Placental epithelial cell (primary cell): ENCODE data around the gene DHX35. TPM values are rescaled to one million over a fixed set of nuclear protein-coding genes. Genes with fewer than 3 reads are reported as not detected.

Experiments used
- small RNA-seq: library from RNA; depleted of rRNA; stranded (forward); fragments of <200 nt; gene quantifications from one replicate; pipeline ENCODE3, GENCODE V24; 2012
- total RNA-seq: library from RNA; depleted of rRNA; stranded (reverse); fragments of >200 nt; gene quantifications from 2 replicates; pipeline ENCODE4 v1.2.3, GENCODE V29; 2012

The DHX35 gene, protein sequence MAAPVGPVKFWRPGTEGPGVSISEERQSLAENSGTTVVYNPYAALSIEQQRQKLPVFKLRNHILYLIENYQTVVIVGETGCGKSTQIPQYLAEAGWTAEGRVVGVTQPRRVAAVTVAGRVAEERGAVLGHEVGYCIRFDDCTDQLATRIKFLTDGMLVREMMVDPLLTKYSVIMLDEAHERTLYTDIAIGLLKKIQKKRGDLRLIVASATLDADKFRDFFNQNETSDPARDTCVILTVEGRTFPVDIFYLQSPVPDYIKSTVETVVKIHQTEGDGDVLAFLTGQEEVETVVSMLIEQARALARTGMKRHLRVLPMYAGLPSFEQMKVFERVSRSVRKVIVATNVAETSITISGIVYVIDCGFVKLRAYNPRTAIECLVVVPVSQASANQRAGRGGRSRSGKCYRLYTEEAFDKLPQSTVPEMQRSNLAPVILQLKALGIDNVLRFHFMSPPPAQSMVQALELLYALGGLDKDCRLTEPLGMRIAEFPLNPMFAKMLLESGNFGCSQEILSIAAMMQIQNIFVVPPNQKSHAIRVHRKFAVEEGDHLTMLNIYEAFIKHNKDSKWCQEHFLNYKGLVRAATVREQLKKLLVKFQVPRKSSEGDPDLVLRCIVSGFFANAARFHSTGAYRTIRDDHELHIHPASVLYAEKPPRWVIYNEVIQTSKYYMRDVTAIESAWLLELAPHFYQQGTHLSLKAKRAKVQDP
- total RNA-seq = 4.7 and 7.9 TPM in 2 replicates

GRCh38 chr20:38962044-38962927 lies at the start of gene DHX35:
TSS of gene DHX35 (plus strand) at chr20:38962344. CDS start at chr20:38962368, 24 bp downstream.

DNA sequence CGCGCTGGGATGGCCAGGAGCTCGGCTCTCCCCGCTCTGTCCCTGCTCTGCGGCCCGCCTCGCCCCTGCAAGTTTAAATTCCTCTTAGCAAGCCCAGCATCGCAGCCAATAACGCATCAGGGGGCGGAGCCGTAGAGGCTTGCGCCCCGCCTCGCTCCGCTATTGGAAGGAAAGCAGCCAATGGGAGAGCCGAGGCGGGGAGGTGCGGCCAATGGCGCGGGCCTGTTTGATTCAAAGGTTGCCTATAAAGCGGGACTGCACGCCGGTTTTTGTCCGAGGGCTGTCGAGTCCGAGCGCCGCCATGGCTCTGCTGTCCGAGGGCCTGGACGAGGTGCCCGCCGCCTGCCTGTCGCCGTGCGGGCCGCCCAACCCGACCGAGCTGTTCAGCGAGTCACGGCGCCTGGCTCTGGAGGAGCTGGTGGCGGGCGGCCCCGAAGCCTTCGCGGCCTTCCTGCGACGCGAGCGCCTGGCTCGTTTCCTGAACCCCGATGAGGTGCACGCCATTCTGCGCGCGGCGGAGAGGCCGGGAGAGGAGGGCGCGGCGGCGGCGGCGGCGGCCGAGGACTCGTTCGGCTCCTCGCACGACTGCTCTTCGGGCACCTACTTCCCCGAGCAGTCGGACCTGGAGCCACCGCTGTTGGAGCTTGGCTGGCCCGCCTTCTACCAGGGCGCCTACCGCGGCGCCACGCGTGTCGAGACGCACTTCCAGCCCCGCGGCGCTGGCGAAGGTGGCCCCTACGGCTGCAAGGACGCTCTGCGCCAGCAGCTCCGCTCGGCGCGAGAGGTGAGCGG lies 35.8 kb upstream of the DHX35 start, which contains the start of gene FAM83D:
TSS of gene FAM83D (plus strand) at position 276 of the 792 bp plus-strand sequence. CDS start at position 302, 26 bp downstream.

Small RNA genes within 50 kb of the gene (small RNA-seq; reads per million reads assigned to genes)
- gene AL023803.1 = 0.09 reads per million

Other genes starting within 250 kb of the DHX35 start
- gene SLC32A1, start 237.9 kb upstream of the DHX35 start, total RNA-seq = not detected in 2 replicates
- 5.1 and 8.8 TPM in 2 replicates for gene ACTR5, start 213.9 kb upstream of the DHX35 start, total RNA-seq
- gene PPP1R16B, start 156.6 kb upstream of the DHX35 start, total RNA-seq = under 0.01 TPM in 2 replicates
- 2.0 and 6.5 TPM in 2 replicates for gene FAM83D, start 35.9 kb upstream of the DHX35 start, total RNA-seq